Left cardiac atrium (tissue), 4 donors: ENCODE measurements around the gene LDLRAD2. TPM values are rescaled to one million over a fixed set of nuclear protein-coding genes. Genes with fewer than 3 reads are reported as not detected.
"Not testable (repeated sequence)": the region's sequence is repeated elsewhere in the genome, so short reads cannot be mapped to it uniquely, and the experiment has no call there.

Source experiments
- ATAC-seq, 2 donors: fragments of 200-7000 bp; cut with Tn5 transposase; one replicate each; pipeline ENCODE4 v1.9.1; 2020; ENCODE audit warnings: mild to moderate bottlenecking in 2 of 2, moderate library complexity in 2 of 2
- DNase-seq: peaks from one replicate; pipeline ENCODE4 v3.0.0-alpha.2; 2020
- intact Hi-C, 2 donors: fragments of 100-400 bp; cut with DNase I; formaldehyde crosslinking; loops; one replicate each; pipeline versions ENCODE4 v1.14.1 to v1.15.1; 2022 to 2023
- total RNA-seq, 2 donors: library from RNA; stranded (reverse); fragmentation: NEBNext Ultra II Directional; extraction: Animal tissue kit (Norgen Biotek cat#: 25700); gene quantifications; one replicate each; pipeline ENCODE4 v1.2.1, GENCODE V29; 2021
- donor health status: DM: no; HTN: yes; CAD: no.
- donor health status: DM: no; HTN: yes; CAD: no; lungs with severe emphysema.
- donor health status: DM: yes; HTN: yes; CAD: no.
- donor health status: Dilated cardiomyopathy.

The LDLRAD2 gene
- total RNA-seq, 2 donors from 2014 or later, result 0.16 TPM; not detected in 1

GRCh38 chr1:21820597-21821232 is 8.7 kb downstream of the LDLRAD2 start:
- intact Hi-C loops, result no loop called here
- DNase-seq (no peak), ATAC-seq (no peak)

GRCh38 chr1:21821385-21822019 is 9.4 kb downstream of the LDLRAD2 start:
- ATAC-seq, result peak in 1 of 2 donors; percentile 3
- DNase-seq, result no peak
- intact Hi-C loops, result no loop called here

- intact Hi-C loops, result no loop called here
- no peak for DNase-seq
These were observed 10.3 kb downstream of the LDLRAD2 start for GRCh38 chr1:21822349-21822748.

GRCh38 chr1:21823206-21823979 is 11.3 kb downstream of the LDLRAD2 start:
- ATAC-seq (peak in 1 of 2 donors; percentile 8), DNase-seq (no peak)
- intact Hi-C loops, result no loop called here

More at GRCh38 chr1:21822349-21822748, 10.3 kb downstream of the LDLRAD2 start:
- ATAC-seq, result peak; percentile 35 to 38

GRCh38 chr1:21823980-21824702 is 12.1 kb downstream of the LDLRAD2 start:
- DNase-seq (no peak), ATAC-seq (no peak)
- intact Hi-C loops, result no loop called here

GRCh38 chr1:21824926-21825325 is 12.9 kb downstream of the LDLRAD2 start:
- intact Hi-C loops, result no loop called here
- no peak for DNase-seq

GRCh38 chr1:21825393-21825792 is 13.3 kb downstream of the LDLRAD2 start:
- intact Hi-C loops, result no loop called here
- ATAC-seq (no peak), DNase-seq (no peak)

More at GRCh38 chr1:21824926-21825325, 12.9 kb downstream of the LDLRAD2 start:
- ATAC-seq, result no peak

GRCh38 chr1:21826694-21827093 is 14.6 kb downstream of the LDLRAD2 start:
- DNase-seq, intact Hi-C loops, ATAC-seq: not testable (repeated sequence)

GRCh38 chr1:21827141-21827679 is 15.1 kb downstream of the LDLRAD2 start:
- ATAC-seq (no peak), DNase-seq (no peak)
- intact Hi-C loops, result no loop called here

GRCh38 chr1:21828075-21828474 is 16.0 kb downstream of the LDLRAD2 start:
- ATAC-seq (no peak), DNase-seq (no peak)
- intact Hi-C loops, result no loop called here

- DNase-seq (no peak), ATAC-seq (no peak)
- intact Hi-C loops, result no loop called here
These were observed 16.6 kb downstream of the LDLRAD2 start for GRCh38 chr1:21828506-21829210.

GRCh38 chr1:21829294-21829693 is 17.2 kb downstream of the LDLRAD2 start:
- no peak for ATAC-seq
- DNase-seq, result no peak
- intact Hi-C loops, result no loop called here

GRCh38 chr1:21830792-21831453 is 18.9 kb downstream of the LDLRAD2 start:
- intact Hi-C loops, result no loop called here
- peak in 1 of 2 donors; percentile 1 for ATAC-seq
- no peak for DNase-seq

- ATAC-seq, result no peak
- intact Hi-C loops, result no loop called here
- DNase-seq, result no peak
These were observed 19.4 kb downstream of the LDLRAD2 start for GRCh38 chr1:21831454-21831970.

GRCh38 chr1:21833392-21833976 is 21.4 kb downstream of the LDLRAD2 start:
- DNase-seq, result no peak
- intact Hi-C loops, result no loop called here
- no peak for ATAC-seq

GRCh38 chr1:21834094-21834493 is 22.0 kb downstream of the LDLRAD2 start:
- no peak for ATAC-seq
- intact Hi-C loops, result no loop called here
- DNase-seq, result no peak

GRCh38 chr1:21834666-21835065 is 22.6 kb downstream of the LDLRAD2 start:
- no peak for DNase-seq
- intact Hi-C loops, result no loop called here
- no peak for ATAC-seq

GRCh38 chr1:21836010-21836409 is 23.9 kb downstream of the LDLRAD2 start:
- ATAC-seq (no peak), DNase-seq (no peak)
- intact Hi-C loops, result no loop called here
